BJ (cell line): ENCODE results near the gene TMLHE. TPM values are rescaled to one million over a fixed set of nuclear protein-coding genes. Genes with fewer than 3 reads are reported as not detected.
"Not testable (repeated sequence)": the region's sequence is repeated elsewhere in the genome, so short reads cannot be mapped to it uniquely, and the experiment has no call there.

Experiments
- CTCF ChIA-PET: fragments of 350-600 bp; formaldehyde crosslinking; extraction: SDS; loops from one replicate; lab custom pipeline; 2021; ENCODE audit warnings: antibody characterized with exemption, inconsistent platforms; lab: Yijun Ruan, JAX
- POLR2A ChIA-PET: fragments of 300-600 bp; sonication (Branson Sonifier 250); formaldehyde crosslinking; extraction: SDS; loops from one replicate; lab custom pipeline; 2021; ENCODE audit warnings: antibody characterized with exemption; lab: Charles Lee
- DNase-seq: peaks from one replicate; pipeline ENCODE4 v3.0.0-alpha.2; 2011; ENCODE audit warnings: low read depth
- H3K27me3 ChIP-seq: 2 replicates; pipeline ENCODE4 v1.6.0; 2011; ENCODE audit warnings: low read length; ENCODE audit not compliant: control insufficient read depth, insufficient read depth
- H3K36me3 ChIP-seq: 2 replicates; pipeline ENCODE4 v1.5.1; 2011; ENCODE audit warnings: low read length; ENCODE audit not compliant: control insufficient read depth, insufficient read depth
- H3K4me3 ChIP-seq: 2 replicates; pipeline ENCODE4 v1.5.1; 2011; ENCODE audit warnings: low read depth, mild to moderate bottlenecking, control low read depth, low read length
- CTCF ChIP-seq: IDR thresholded peaks from 2 replicates; pipeline ENCODE4 v1.5.1; 2011; ENCODE audit warnings: low read depth, mild to moderate bottlenecking, control low read depth, inconsistent platforms, low read length, moderate library complexity; ENCODE audit not compliant: insufficient read depth
- polyA plus RNA-seq: library from polyadenylated mRNA; depleted of rRNA; stranded (reverse); fragments of >200 nt; gene quantifications from 2 replicates; pipeline ENCODE4 v1.2.3, GENCODE V29; 2011

The TMLHE gene
- polyA plus RNA-seq, 1 experiment = 14.5 TPM

GRCh38 chrX:155544881-155545280 lies 67.9 kb downstream of the TMLHE start:
- DNase-seq = no peak
- no peak for TF ChIP-seq CTCF
- CTCF ChIA-PET = no interaction called here
- POLR2A ChIA-PET = no interaction called here
- Histone ChIP-seq H3K27me3 (no peaks in the 10 kb centered on the region), H3K36me3 (no peaks in the 10 kb centered on the region), H3K4me3 (no peak overlapping the region)

- CTCF ChIA-PET = no interaction called here
- no peak for DNase-seq
- H3K36me3 ChIP-seq = no peaks in the 10 kb centered on the region
- H3K4me3 ChIP-seq = no peak overlapping the region
- no peak for TF ChIP-seq CTCF
- H3K27me3 ChIP-seq = no peaks in the 10 kb centered on the region
- POLR2A ChIA-PET = no interaction called here
Measured at GRCh38 chrX:155535866-155536265, 76.9 kb downstream of the TMLHE start.

- Histone ChIP-seq H3K27me3 (no peaks in the 10 kb centered on the region), H3K36me3 (no peaks in the 10 kb centered on the region), H3K4me3 (no peak overlapping the region)
- POLR2A ChIA-PET = no interaction called here
- DNase-seq = no peak
- CTCF ChIA-PET = no interaction called here
- no peak for TF ChIP-seq CTCF
Measured at GRCh38 chrX:155534800-155535199, 78.0 kb downstream of the TMLHE start.

GRCh38 chrX:155527023-155527422 lies 85.7 kb downstream of the TMLHE start:
- POLR2A ChIA-PET, H3K4me3 ChIP-seq, CTCF ChIA-PET, DNase-seq, H3K36me3 ChIP-seq, H3K27me3 ChIP-seq: not testable (repeated sequence)

GRCh38 chrX:155514225-155514624 lies 98.5 kb downstream of the TMLHE start:
- Histone ChIP-seq H3K36me3 (no peaks in the 10 kb centered on the region), H3K27me3 (no peaks in the 10 kb centered on the region), H3K4me3 (no peak overlapping the region)
- TF ChIP-seq CTCF = no peak
- ChIA-PET POLR2A (no interaction called here), CTCF (no interaction called here)
- peak; percentile 2 for DNase-seq

GRCh38 chrX:155505296-155505695 lies 107.5 kb downstream of the TMLHE start:
- Histone ChIP-seq H3K27me3 (no peaks in the 10 kb centered on the region), H3K36me3 (no peaks in the 10 kb centered on the region), H3K4me3 (no peak overlapping the region)
- TF ChIP-seq CTCF = no peak
- CTCF ChIA-PET = no interaction called here
- POLR2A ChIA-PET = no interaction called here
- DNase-seq = no peak

GRCh38 chrX:155495134-155495533 lies 117.6 kb downstream of the TMLHE start:
- POLR2A ChIA-PET, H3K36me3 ChIP-seq, CTCF ChIA-PET, H3K4me3 ChIP-seq, DNase-seq, H3K27me3 ChIP-seq: not testable (repeated sequence)

- H3K27me3 ChIP-seq, H3K4me3 ChIP-seq, DNase-seq, POLR2A ChIA-PET, H3K36me3 ChIP-seq, CTCF ChIA-PET: not testable (repeated sequence)
Measured at GRCh38 chrX:155491421-155491820, 121.3 kb downstream of the TMLHE start.

GRCh38 chrX:155477136-155477535 lies 135.6 kb downstream of the TMLHE start:
- H3K4me3 ChIP-seq, POLR2A ChIA-PET: not testable (repeated sequence)

More at GRCh38 chrX:155477136-155477535, 135.6 kb downstream of the TMLHE start:
- H3K27me3 ChIP-seq, DNase-seq, H3K36me3 ChIP-seq, CTCF ChIA-PET: not testable (repeated sequence)
